GM18517 (cell line): ENCODE measurements around the gene KMT2B.
"Not testable (repeated sequence)": the region's sequence is repeated elsewhere in the genome, so short reads cannot be mapped to it uniquely, and the experiment has no call there.

Experiments used
- ATAC-seq: cut with Tn5 transposase; IDR thresholded peaks from one replicate; pipeline ENCODE4 v1.9.1; 2021; ENCODE audit warnings: mild to moderate bottlenecking, moderate library complexity; ENCODE audit not compliant: unreplicated experiment

The KMT2B gene

GRCh38 chr19:35717665-35718344, at the start of gene KMT2B:
KMT2B (plus strand) TSS chr19:35718003; CDS start chr19:35718019, 16 bp downstream.
- ATAC-seq: no peak

GRCh38 chr19:35669566-35669965, 48.2 kb upstream of the KMT2B start:
- ATAC-seq: no peak

- no peak for ATAC-seq
Measured at GRCh38 chr19:35669974-35670373, 47.8 kb upstream of the KMT2B start.

GRCh38 chr19:35670686-35671085, 47.1 kb upstream of the KMT2B start:
- no peak for ATAC-seq

DNA sequence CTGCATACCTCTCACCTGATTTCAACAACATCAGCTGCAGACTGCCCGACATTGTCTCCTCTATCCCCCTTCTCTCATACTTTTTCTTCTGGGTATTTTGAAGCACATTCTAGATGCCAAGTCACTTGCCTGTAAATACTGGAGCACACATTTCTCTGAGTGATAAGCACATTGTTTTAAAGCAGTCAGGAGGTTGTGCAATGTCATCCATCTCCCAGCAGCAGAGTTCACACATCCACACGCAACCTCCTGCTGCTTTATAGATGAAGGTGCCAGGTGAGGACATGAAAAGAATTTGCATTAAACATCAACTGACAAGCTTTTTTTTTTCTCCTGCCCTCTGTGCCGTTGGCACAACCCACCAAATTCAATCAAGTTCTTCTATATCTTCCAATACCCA, 46.0 kb upstream of the KMT2B start:
- no peak for ATAC-seq

- no peak for ATAC-seq
Measured at GRCh38 chr19:35673121-35673804, 44.5 kb upstream of the KMT2B start.

GRCh38 chr19:35675589-35676140, 42.1 kb upstream of the KMT2B start:
- ATAC-seq: no peak

DNA sequence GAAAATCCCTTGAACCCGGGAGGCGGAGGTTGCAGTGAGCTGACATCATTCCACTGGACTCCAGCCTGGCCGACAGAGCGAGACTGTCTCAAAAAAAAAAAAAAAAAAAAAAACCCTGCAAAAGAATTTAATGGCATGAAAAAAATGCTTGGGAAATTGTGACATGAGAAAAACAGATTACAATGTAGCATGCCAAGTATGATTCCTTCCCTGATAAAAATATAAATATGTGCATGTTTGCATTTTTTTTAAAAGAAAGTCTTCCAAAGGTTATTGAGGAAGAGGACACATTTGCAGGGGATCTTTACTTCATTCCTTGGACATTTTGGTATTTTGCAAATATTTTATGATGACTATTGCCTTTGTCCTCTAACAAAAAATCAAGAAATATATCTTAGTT, 28.0 kb upstream of the KMT2B start:
- ATAC-seq: no peak

DNA sequence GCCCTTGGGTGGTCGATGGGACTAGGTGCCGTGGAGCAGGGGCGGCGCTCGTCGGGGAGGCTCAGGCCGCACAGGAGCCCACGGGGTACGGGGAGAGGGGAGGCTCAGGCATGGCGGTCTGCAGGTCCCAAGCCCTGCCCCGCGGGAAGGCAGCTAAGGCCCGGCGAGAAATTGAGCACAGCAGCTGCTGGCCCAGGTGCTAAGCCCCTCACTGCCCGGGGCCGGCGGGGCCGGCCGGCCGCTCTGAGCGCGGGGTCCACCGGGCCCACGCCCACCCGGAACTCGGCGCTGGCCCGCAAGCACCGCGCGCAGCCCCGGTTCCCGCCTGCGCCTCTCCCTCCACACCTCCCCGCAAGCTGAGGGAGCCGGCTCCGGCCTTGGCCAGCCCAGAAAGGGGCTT, 26.7 kb upstream of the KMT2B start:
- not testable (repeated sequence) for ATAC-seq

DNA sequence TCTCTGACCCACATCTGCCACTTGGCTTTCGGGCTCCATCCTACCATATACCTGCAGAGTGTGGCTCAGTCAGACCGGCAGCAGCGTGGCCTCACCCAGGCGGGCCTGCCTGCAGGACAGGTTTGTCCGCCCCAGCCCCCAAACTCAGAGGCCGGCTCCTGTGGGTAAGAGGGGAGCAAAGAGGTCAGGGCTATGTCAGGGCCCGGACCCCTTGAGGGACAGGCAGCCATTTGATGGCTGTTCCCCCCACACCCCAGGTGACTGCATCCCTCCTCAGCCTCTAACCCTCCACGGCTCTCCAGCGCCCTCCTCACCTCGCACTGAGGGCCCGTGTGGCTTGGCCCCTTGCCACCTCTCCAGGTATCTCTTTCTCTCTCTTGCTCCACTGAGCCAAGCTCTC, 25.8 kb upstream of the KMT2B start:
- no peak for ATAC-seq

GRCh38 chr19:35693422-35693821, 24.4 kb upstream of the KMT2B start:
- peak; percentile 13 for ATAC-seq

GRCh38 chr19:35693835-35694599, 23.8 kb upstream of the KMT2B start:
- peak; percentile 87 for ATAC-seq

- ATAC-seq: no peak
Measured at GRCh38 chr19:35695895-35696422, 21.8 kb upstream of the KMT2B start.

- no peak for ATAC-seq
Measured at GRCh38 chr19:35696835-35697234, 21.0 kb upstream of the KMT2B start.

DNA sequence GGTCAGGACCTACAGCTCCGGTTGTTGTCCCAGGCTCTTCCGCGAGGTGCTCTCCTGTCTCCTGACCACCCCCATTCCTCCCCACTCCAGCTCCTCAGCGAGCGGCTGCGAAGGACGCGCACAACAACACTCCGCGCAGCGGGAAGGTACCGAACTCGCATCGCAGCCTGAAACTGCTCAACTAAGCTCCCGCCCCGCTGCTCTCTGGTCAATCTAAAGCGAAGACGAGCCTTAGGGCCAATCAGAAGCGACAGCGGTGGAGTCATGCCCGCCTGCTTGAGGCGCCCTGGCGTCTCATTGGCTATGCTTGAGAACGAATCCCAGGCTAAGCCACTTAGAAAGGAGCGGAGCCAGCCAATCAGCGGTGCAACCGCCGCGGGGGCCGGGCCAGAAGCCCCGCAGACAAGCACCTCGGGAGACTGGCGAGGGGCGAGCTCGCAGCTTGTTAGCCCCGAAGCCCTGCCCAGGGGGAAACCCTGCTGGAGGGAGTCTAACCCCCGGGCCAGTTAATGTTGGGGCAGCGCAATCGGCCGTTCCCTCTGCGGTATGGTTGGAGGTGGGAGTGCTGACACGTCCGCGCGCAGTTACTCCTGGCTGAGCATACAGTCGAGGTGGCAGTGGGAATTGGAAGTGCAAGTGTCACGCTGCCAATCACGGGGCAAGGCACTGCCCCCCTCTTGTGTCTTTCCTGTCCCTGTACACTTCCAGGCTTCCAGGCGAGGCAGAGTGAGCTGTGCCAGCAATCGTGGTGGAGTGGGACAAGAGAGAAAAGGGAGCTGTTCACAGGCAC, 15.4 kb upstream of the KMT2B start:
- peak; percentile 96 for ATAC-seq

GRCh38 chr19:35703343-35703742, 14.5 kb upstream of the KMT2B start:
- no peak for ATAC-seq

- ATAC-seq: no peak
Measured at GRCh38 chr19:35704218-35704617, 13.6 kb upstream of the KMT2B start, which contains the start of gene ZBTB32. ZBTB32 (plus strand) TSS chr19:35704558; CDS start chr19:35714627, 10,069 bp downstream.

DNA sequence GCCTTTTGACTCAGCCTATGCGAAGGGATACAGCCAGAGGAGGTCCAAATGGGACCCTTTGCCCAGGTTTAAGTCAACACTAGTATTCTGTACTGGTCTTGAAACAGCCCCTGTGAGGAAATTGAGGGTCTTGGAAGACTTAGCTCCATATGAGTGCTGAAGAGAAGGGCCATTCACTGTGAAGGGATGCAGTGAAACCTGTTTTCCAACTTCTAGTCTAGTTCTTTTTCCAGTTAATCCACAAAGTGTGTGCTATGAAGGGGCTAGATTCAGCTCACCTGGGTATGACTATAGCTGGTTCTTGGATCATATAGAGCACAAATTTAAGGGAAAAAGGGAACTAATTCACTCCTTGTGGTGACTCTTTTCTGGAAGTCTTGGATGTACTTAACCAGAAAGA, 9.4 kb upstream of the KMT2B start:
- ATAC-seq: no peak

GRCh38 chr19:35710784-35711723, 6.7 kb upstream of the KMT2B start:
- peak; percentile 36 for ATAC-seq
